22Rv1 (cell line): ENCODE data around the gene KRT33B.

Experiments used
- H3K27ac ChIP-seq: fragments of 450-650 bp; 2 replicates; pipeline ENCODE4 v1.5.1; 2017
- CTCF ChIP-seq: fragments of 450-650 bp; IDR thresholded peaks from 2 replicates; pipeline ENCODE4 v1.5.1; 2017; ENCODE audit warnings: mild to moderate bottlenecking
- ZFX ChIP-seq: fragments of 450-650 bp; IDR thresholded peaks from 2 replicates; pipeline ENCODE4 v1.6.1; 2017; ENCODE audit warnings: antibody characterized with exemption, borderline replicate concordance

Gene KRT33B

GRCh38 chr17:41327411-41328120 lies 42.0 kb downstream of the KRT33B start:
- no peak overlapping the region for H3K27ac ChIP-seq
- no peak for TF ChIP-seq ZFX
- TF ChIP-seq CTCF = no peak

DNA sequence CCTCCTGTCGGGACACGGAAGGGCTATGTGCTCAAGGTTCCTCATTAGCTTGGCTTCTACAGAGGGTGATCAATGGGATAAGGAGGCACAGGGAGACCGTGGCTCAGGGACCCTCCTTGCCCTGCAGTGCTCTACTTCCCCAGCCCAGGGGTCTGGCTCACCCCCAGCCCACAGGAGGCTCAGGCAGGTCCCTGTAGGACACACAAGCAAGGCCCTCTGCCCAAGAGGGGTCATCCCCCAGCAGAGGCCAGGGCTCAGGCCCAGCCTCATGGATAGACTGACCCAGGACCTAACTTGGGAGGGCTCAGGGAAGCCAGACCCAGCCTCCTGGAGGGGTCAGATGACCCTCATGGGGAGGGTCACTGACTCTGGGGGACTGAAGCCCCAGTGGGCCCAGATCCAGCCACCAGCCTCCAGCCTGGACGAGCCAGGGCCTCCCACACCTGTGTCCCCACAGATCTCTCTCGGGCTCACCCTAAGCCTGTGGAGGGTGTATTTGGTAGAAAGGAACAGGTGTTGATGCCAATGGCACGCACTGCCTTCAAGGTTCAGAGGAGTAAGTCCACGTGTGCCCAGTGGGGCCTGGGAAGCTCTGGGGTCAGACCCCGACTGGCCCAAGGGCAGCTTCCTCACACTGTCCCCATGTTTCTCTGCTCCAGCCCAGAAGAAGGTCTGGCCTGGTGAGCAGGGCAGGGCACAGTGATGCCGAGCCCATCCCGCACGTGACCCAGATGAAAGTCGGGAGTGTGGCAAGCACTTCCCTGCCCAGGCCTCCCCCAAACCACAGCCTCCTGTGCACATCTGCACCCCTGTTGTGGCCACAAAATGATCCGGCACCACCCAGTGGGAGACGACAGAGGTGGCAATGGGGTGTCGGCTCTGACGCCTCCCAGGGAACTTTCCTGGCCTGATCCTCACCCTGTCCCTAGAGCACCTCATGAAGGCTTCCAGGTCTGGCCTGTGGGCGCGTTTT lies 43.2 kb downstream of the KRT33B start:
- TF ChIP-seq ZFX = no peak
- TF ChIP-seq CTCF = no peak
- no peak overlapping the region for H3K27ac ChIP-seq

GRCh38 chr17:41325611-41326010 lies 44.0 kb downstream of the KRT33B start:
- H3K27ac ChIP-seq = no peak overlapping the region
- no peak for TF ChIP-seq CTCF
- TF ChIP-seq ZFX = no peak

DNA sequence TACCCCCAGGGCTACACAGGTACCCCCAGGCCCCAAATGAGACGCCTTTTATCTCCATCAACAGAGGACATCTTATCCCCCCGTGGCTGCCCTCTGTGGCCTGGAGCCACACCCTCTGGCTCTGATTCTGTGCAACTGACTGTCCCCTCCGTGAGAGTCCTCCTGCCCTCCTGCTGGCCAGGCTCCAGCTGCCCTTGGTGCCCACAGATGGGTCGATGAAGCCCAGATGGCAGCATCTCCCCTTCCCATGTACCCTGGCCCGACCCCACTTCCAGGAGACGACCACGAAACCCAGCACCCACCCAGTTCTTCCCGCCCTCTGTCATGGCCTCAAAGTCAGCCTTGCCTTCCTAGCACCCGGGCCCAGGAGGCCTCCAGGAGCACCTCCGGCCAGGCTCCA lies 44.5 kb downstream of the KRT33B start:
- no peak overlapping the region for H3K27ac ChIP-seq
- no peak for TF ChIP-seq CTCF
- no peak for TF ChIP-seq ZFX

GRCh38 chr17:41324180-41325075 lies 45.2 kb downstream of the KRT33B start:
- H3K27ac ChIP-seq = no peak overlapping the region
- TF ChIP-seq ZFX = no peak
- peak; percentile 39 for TF ChIP-seq CTCF

- TF ChIP-seq ZFX (no peak), CTCF (no peak)
- H3K27ac ChIP-seq = no peak overlapping the region
Observed at GRCh38 chr17:41322903-41323895, 46.4 kb downstream of the KRT33B start.
